DMS 273 treated with DMSO at 0.1 percent for 48 hours (cell line): ENCODE measurements around the gene AHCTF1.

Experiments
- DNase-seq: peaks from one replicate; lab custom pipeline; 2025; lab: John Stamatoyannopoulos, UW

The AHCTF1 gene

DNA sequence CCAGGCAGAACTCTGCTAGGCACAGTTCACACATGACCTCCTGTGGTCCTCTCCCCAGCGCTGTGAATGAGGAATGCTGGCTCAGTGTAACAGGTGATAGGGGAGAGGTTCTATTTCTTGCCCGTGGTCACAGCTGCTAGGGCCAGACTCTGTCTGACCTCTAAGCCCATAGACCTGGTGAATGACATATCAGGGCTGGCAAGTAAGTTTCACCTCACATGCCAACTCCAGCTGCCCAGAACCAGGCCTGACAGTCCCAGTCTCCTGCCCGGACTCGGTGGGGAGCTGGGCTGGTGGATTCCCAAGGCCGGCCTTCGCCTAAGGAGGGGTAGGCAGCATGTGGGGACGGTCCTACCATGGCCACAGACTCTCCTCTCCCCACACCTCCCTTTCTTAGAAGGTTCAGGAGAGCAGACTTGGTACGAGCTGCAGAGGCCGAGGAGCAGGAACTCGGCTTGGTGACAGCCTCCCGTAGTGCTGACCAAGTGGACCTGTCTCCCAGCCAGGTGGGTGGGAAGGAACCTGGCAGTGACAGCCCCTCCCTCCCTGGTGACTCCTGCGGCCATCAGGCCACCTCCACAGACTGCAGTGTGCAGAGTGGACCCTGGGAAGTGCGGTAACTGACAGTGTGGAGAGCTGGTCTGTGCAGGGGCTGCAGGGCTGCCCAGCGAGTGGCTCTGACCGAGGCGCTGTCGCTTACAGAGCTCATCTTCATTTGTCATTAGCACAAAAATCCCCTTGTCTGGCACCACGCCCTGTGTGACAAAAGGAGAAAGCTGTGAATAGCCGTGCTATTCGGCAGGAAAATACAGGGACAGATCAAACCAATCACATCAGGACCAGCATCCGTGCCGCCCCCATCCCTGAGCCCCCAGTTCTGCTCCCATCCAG is 132.9 kb downstream of the AHCTF1 start:
- no peak for DNase-seq

DNA sequence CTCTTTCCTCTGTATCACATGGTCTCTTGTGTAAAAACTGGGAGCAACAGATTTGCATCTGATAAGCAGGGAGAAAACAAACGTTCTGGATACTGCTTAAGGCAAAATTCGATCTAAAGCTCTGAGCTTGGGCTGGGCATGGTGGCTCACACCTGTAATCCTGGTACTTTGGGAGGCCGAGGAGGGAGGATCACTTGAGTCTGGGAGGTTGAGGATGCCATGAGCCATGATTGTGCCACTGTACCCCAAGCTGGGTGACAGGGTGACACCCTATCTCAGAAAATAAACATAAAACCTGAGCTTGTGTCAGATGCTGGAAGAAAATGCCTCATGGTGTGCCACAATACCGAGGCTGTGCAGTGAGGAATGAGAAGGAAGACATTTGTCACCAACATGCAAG is 133.6 kb downstream of the AHCTF1 start:
- DNase-seq: no peak

DNA sequence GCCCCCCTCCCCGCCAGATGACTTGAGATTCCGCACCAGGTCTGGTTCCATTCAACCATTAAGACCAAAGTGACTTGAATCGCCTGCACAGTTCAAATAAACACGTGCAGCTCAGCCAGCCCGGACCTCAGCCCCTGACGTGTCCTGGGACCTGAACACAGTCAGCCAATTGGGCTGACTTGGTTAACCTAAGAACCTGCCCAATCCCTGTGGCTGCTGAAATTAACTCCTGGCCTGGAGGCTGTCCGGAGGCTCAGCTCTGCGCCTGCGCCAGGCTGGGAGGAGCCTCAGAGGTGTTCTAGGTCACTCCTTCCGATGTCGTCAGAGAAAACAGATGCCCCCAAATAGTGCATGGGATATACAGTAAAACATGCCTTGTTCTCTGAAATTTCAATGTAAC is 134.2 kb downstream of the AHCTF1 start:
- DNase-seq: no peak

DNA sequence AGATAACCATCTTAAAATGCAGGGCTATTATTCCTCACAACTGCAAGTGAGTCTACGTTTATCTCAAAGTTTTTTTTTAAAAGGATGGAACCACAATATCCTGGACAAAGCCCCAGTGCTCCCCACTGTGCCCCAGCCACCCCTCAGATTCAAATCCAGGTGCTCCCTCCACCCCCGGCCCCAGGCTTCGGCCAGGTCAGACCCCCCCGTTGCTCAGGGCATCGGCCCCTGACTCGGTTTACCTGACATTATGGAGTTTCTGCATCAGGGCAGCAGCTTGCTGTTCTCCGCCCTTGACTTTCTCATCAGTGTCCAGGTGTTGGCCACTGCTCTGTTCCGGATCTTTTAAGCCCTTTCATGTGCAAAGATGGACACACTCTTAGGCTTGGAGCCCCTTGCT is 134.6 kb downstream of the AHCTF1 start:
- no peak for DNase-seq

DNA sequence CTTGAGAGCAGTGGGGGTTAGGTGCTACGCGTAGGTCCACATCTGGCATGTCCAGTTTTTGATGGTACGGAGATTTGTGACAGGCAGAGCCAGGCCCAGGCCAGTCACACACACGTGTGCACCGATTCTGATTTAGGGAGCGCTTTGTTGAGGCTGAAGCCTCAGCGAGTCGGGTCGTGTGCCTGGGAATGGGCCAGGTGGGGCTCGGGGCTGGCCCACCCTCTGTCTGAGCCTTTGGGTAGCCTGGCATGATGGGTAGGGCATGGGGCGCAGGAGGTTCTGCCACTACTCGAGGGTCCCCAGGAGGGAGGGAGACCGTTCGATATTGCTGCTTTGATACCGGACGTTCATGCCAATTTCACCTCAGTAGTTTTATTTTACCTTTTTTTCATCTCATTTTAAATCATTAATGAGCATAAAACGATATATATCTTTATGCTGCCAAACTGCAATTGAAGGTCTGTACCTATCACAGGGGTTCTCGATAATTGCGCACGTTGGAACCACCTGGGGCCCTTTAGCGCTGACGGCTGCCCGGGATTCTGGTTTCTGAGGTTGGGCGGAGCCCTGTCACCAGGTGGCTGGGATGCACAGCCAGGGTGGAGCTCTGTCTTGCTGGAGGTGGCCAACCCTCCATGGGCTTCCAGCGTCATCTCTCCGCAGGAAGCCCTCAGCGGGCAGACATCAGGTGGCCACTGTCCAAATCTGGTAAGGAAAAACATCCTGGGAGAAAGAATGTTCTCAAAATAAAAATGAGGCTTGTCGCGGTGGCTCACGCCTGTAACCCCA is 135.6 kb downstream of the AHCTF1 start:
- DNase-seq: no peak

DNA sequence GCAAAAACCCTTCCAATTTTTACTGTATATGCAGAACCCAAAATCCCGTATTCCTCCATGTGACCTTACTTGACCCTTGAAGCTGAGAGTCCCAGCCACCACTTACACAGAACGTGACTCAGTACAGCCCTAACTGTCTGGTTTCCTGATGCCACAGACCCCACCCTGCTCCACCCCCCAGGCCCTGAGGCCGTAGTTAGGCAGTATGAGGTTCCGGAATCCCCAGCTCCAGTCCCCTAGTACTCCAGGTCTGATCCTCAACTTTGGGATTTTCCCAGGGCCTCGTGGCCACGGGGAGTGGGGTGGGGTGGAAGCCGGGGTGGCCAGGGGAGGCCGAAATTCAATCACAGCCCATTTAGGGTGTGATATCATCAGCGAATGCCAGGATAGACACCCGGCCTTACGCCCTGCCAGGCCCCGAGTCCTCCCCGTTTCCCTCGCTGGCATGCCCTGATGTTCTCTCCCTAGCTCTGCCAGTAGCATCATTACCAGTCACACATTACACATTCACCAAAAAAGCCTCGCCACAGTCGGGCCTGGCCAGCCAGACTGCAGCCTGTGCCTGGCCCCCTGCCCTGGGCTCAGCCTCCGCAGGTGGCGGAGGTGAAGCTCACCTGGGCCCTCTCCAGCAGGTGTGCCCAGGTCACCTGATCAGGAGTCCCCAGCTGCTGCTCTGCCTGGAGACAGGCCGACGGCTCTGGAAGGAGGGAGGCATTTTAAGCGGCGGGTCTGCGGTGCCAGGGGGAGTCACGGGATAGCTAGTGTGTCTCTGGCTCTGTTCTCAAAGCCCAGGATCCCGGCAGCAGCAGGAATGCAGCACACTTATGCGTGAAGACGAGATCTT is 136.7 kb downstream of the AHCTF1 start:
- DNase-seq: no peak

DNA sequence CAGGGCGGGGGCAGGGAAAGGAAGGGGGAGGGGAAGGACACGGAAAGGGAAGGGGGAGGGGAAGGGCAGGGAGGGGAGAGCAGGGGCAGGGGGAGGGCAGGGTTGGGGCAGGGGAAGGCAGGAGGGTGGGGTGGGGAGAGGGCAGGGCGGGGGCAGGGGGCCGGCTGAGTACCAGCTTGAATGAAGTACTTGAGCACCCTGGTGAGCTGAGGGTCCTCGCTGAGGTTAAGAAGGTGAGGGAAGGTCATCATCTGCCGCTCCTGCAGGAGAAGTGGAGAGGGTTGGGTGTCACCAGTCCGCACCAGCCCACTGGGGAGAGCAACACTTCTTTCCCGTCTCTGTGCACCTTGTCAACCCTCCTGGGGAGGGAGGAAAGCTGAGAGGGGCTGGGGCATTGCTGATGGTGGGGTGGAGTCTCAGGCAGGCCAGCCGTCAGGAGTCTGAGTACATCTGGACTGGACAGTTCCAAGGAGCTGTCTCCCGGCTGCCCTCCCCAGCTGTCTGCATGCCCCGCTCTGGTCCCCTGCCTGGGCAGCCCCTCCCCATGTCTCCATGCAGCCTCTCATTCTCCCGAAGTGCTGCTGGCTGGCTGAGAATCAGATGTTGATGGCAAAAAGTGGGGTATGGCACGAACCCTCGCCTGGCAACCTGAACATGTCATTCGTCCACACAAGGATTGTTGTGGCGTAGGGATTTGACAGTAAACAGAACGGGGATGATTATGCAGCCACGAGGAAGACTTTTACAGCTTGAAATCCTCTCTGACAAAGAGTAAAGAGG is 137.5 kb downstream of the AHCTF1 start:
- DNase-seq: no peak

DNA sequence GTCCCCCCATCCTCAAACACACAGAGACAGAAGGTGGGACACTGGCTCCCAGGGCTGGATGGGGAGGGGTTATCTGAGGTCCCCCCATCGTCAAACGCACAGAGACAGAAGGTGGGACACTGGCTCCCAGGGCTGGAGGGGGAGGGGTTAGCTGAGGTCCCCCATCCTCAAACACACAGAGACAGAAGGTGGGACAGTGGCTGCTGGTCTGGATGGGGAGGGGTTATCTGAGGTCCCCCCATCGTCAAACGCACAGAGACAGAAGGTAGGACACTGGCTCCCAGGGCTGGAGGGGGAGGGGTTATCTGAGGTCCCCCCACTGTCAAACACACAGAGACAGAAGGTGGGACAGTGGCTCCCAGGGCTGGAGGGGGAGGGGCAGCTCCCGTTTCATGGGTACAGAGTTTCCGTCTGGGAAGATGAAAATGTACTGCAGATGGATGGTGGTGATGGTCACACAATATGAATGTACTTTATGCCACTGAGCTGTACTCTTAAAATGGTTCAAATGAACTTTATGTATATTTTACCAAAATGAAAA is 138.3 kb downstream of the AHCTF1 start:
- no peak for DNase-seq

DNA sequence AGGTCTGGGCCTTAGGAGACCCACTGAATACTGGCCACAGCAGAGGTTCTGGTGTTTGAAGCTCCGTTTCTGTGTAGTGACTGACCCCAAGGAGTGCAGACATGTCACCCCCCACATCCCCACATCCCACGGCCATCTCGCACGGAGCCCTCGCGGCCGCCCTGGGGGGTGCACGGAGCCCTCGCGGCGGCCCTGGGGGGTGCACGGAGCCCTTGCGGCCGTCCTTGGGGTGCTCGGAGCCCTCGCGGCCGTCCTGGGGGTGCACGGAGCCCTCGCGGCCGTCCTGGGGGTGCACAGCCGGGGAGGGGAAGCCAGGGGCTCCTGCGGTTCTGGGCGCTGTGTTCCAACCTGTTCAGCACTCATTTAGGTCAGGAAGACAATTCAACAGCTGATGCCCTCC is 139.1 kb downstream of the AHCTF1 start:
- DNase-seq: no peak

DNA sequence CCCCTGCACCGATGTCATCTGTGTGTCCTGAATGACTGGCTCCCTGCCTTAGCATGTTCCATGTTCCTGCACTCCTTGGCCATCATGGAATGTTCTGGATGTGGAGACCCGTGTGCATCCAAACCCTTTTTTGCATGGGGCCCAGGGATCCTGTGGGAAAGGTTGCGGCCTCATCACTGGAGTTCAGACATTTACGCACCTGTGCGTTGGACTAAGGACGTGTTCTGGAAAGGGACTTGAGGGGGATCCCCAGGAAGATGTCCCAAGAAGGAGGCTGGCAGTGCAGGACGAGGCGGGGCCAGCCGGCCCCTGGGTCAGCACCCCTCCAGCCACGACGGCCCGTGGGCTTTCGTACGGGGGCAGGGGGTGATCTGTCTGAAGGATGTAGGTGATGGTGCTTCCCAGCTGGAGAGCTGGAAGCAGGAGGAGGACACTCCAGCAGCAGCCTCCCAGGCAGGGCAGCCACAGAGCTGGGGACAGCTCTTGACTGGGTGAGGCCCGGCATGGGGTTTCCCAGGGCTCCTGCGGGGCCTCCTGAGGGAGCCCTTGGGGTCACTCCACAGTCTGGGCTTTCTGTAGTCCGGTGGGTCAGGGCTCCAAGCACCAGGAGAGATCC is 140.3 kb downstream of the AHCTF1 start:
- no peak for DNase-seq

DNA sequence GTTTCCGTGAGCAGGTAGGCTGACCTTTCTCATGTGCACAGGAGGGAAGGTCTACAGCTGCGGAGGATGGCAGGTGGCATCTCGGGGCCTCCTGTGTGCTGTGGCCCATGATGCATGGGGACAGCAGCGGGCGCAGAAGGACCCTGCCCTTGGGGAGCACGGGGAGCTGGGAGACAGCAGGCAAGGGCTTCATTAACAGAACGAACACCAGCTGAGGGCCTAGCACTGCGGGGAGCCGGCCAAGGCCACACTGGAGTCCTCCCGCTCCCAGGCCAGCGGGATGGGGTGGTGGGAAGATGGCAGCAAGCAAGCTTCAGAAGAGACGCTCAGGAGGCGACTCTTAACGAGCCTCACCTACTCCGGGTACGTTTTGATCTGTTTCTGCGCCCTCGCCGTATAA is 140.9 kb downstream of the AHCTF1 start:
- DNase-seq: no peak

DNA sequence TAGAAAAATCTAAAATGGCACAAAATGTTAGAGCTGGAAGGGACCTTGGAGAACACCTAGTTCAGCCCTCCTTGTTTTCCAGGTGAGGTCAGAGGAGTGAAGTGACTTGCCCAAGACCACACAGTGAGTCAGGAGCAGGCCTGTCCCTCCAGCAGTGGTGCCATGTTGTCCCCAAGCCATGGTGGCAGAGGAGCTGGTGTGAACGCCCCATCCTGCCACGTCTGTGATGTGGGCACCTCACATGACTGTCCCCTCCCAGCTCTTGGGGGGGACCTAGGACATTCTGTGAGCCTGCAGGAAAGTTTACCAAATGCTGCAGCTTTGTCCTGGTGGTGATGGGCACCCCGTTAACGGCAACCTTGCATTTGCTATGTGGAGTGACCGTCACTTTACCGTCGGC is 141.4 kb downstream of the AHCTF1 start:
- no peak for DNase-seq

DNA sequence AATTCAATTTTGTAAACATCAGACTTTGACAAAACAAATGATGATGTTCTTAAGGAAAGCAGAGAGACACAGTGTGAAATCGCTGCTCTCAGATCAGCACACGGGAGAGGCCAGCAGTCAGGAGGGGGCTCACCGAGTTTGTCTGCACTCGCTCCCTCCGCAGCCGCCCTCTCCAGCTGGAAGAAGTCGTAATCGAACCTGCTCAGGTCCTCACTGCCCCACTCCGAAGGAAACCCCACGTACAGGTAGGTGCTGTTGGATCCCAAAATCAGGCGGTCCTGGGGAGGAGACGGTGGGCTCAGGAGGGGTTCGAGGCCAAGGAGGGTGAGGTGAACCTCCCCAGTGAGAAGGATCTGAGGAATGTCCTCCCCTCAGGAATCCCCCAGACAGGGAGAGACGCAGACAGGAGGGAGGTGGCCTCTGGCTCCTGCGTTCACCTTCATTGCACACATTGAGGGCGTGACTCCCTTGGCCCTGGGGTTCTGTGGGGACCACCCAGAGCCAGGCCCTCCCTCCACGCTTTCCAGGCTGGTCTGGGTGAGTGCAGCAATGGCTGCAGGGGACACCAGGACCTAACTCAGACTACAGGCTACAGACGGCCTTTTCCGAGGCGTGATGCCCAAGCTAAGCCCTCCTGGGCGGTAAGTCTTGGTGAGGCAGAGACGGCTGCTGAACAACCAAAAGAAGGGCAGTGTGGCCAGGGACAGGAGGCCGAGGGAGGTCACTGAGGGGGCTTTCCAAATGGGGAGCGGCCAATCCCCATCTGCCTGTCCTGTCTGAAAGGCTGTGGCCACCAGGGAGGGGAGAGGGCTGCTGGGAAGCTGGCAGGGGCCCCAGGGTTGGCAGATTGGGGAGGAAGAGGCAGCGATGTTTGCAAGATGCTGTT is 142.1 kb downstream of the AHCTF1 start:
- DNase-seq: no peak
